ENCODE measurements around the gene LOXL1. TPM values are rescaled to one million over a fixed set of nuclear protein-coding genes. Genes with fewer than 3 reads are reported as not detected.
A peak's percentile ranks its signal among the peaks of the same experiment; 100 is the strongest.

The LOXL1 gene
- total and polyA plus RNA-seq, 2 of the 4 experiments (the other 2 are of a cell fraction), result 148 to 332 TPM

- ChIA-PET POLR2A (ENCODE audit: unreplicated experiment) (interaction anchor here (1.1 kb wide), 1 partner anchor 18 kb away, joined by 3 read pairs; no protein-coding TSS in a partner anchor), CTCF (interaction anchor here (0.6 to 1.8 kb wide), 3 partner anchors 11 to 856 kb away, joined by 3 to 5 read pairs (median 4); no protein-coding TSS in a partner anchor)
- Histone ChIP-seq H4K8ac (ENCODE audit: low read depth in 2 of 2, low read length in 2 of 2) (peak overlapping the region; percentile 98 to 99), H2BK20ac (ENCODE audit: low read depth, low read length) (peak overlapping the region; percentile 99), H3K4me2 (ENCODE audit: low read depth, low read length) (peak overlapping the region; percentile 67), H4K91ac (ENCODE audit: insufficient read depth, low read depth, low read length) (peak overlapping the region; percentile 100), H2AK5ac (ENCODE audit: low read depth, low read length) (peak overlapping the region; percentile 100), H3K79me1 (ENCODE audit: low read depth in 1 of 2, low read length in 2 of 2) (peaks cover 46 to 79% of the 10 kb centered on the region in 2 experiments), H3K36me3 (ENCODE audit: control insufficient read depth, insufficient read depth, low read length) (peaks cover 4% of the 10 kb centered on the region), H2BK120ac (ENCODE audit: low read depth, low read length) (peak overlapping the region; percentile 100), H2AK9ac (replicated peaks; ENCODE audit: low read depth, low read length, poor library complexity) (peak overlapping the region; percentile 98), H3K27me3 (ENCODE audit: control insufficient read depth, insufficient read depth, low read length) (no peaks in the 10 kb centered on the region), H3K27ac (ENCODE audit: insufficient read depth, low read length) (peak overlapping the region; percentile 96), H3K14ac (replicated peaks; ENCODE audit: low read depth, low read length) (peak overlapping the region; percentile 100), H2BK5ac (ENCODE audit: low read depth, low read length, poor library complexity, severe bottlenecking) (peak overlapping the region; percentile 98), H2BK15ac (ENCODE audit: low read depth, low read length) (peak overlapping the region; percentile 100), H2AFZ (replicated peaks; ENCODE audit: low read length, poor library complexity) (peak overlapping the region; percentile 84), H3K23ac (ENCODE audit: low read depth, low read length) (peak overlapping the region; percentile 100), H3K56ac (ENCODE audit: extremely low read depth, insufficient read depth, low read length) (peak overlapping the region; percentile 96), H3K9me3 (ENCODE audit: control insufficient read depth, insufficient read depth, low read length) (no peaks in the 10 kb centered on the region), H3K4me3 (ENCODE audit: insufficient read depth, low read depth, low read length) (no peak overlapping the region), H4K20me1 (ENCODE audit: insufficient read depth, low read length) (peaks cover 13% of the 10 kb centered on the region), H4K5ac (ENCODE audit: low read depth, low read length) (peak overlapping the region; percentile 92), H3K18ac (ENCODE audit: low read depth, low read length) (peak overlapping the region; percentile 94), H3K9ac (ENCODE audit: low read depth, low read length) (peak overlapping the region; percentile 81), H3K4ac (ENCODE audit: low read depth, low read length) (peak overlapping the region; percentile 100), H3K9me1 (ENCODE audit: insufficient read depth, low read length) (peaks cover 32% of the 10 kb centered on the region), H3K4me1 (ENCODE audit: control insufficient read depth, insufficient read depth, low read length) (peaks cover 50% of the 10 kb centered on the region)
- in situ Hi-C loops (cut with MboI; ENCODE audit: low sequenced_read_pairs) (no loop called here), dilution Hi-C loops (cut with HindIII; ENCODE audit: low sequenced_read_pairs, unreplicated experiment) (no loop called here), intact Hi-C loops (cut with micrococcal nuclease) (no loop called here)
- 0% methylated on average over 2 of the region's 12 CpGs; no CpG with 5 or more reads in 1 of the 2 experiments for WGBS, 2 experiments (ENCODE audit: extremely low coverage in 2 of 2, insufficient read length in 1 of 2)
- DNase-seq (peak; percentile 92), ATAC-seq (ENCODE audit: low read depth) (peak; percentile 40)
- no peak for TF ChIP-seq NFE2L2 (IDR thresholded peaks at IDR 0.05; ENCODE audit: low read depth, low read length)
- no peak for TF ChIP-seq MAFK (IDR thresholded peaks at IDR 0.05; ENCODE audit: low read depth, low read length)
- TF ChIP-seq MXI1 (IDR thresholded peaks at IDR 0.05; ENCODE audit: borderline replicate concordance, low read depth, low read length), result 0 out of 2 replicates have a peak, but pooled peaks have one; percentile 40
- peak; percentile 63 for TF ChIP-seq BHLHE40 (IDR thresholded peaks at IDR 0.05; ENCODE audit: low read depth, low read length)
- TF ChIP-seq FOS (IDR thresholded peaks at IDR 0.05; ENCODE audit: low read depth, low read length), result peak; percentile 70
- no peak for TF ChIP-seq CTCF (conservative IDR thresholded peaks at IDR 0.05; ENCODE audit: low read depth, low read length)
- 0 out of 2 replicates have a peak, but pooled peaks have one; percentile 15 for TF ChIP-seq USF2 (IDR thresholded peaks at IDR 0.05; ENCODE audit: low read depth, low read length)
- TF ChIP-seq MAZ (IDR thresholded peaks at IDR 0.05; ENCODE audit: borderline replicate concordance, low read depth, low read length), result peak; percentile 24; the same call in 1 of the 2 replicates
- no TSS peak for BruUV-seq (replicated peaks)
Observed at GRCh38 chr15:73924171-73924921, 1.9 kb upstream of the LOXL1 start.
